ENCODE results near the gene CCNG2. TPM values are rescaled to one million over a fixed set of nuclear protein-coding genes. Genes with fewer than 3 reads are reported as not detected.
"Not testable (repeated sequence)": the region's sequence is repeated elsewhere in the genome, so short reads cannot be mapped to it uniquely, and the experiment has no call there.

Gene CCNG2, protein sequence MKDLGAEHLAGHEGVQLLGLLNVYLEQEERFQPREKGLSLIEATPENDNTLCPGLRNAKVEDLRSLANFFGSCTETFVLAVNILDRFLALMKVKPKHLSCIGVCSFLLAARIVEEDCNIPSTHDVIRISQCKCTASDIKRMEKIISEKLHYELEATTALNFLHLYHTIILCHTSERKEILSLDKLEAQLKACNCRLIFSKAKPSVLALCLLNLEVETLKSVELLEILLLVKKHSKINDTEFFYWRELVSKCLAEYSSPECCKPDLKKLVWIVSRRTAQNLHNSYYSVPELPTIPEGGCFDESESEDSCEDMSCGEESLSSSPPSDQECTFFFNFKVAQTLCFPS
- total RNA-seq: 10.5 TPM
- long read RNA-seq, full-length matches to known transcripts: 2 of 4 reads
- long read RNA-seq, partial matches to known transcripts: 1 of 4 reads
- long read RNA-seq, other reads (novel, unspliced or antisense): 1 of 4 reads

DNA sequence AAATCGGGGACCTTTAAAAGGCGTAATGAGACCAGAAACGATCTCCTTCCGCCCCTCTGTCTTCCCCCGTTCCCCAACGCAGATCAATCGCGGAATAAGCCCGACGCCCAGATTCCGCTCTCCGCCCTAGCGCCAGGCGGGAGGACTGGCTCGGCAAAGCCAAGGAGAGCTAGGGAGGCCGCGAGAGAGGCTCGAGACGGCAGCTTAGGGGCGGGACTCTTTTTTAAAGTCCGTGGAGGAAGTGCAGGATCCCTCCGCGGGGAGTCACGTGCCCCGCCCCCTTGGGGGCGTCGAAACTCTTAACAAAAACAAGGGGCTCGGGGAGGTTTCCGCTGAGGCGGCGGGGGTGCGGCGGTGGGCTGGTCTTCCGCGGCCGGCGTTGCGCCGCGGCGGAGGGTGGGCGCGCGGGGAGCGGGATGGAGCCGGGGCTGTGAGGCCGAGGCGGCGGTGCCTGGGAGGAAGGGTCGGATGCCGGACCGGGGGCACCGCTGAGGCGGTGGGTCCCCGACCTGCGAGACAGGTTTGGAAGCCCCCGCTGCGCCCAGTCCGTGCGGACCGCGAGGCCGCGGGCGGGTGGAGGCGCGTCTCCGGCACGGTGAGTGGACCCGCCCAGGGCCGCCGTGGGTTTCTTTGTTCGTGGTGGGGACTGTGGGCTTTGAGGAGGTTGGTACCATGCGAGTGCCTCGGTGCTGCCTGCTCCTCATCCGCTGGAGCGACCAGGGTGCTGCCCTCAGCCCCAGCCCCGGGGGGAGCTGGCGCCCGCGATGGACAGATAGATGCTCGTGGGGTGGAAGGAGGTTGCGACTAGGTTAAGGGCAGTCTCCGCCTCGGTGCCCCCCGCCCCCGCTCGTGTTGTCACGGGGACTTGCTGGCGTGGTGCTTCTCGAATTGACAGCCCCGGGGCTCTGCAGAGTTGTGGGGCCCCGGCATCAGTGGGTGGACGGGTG is at the start of gene CCNG2:
CCNG2 (plus strand) TSS at position 296 of the 947 bp plus-strand sequence. CDS start 1,326 bp downstream, outside the sequence.
- no peak for DNase-seq (ENCODE audit: low spot score)
- intact Hi-C loops (cut with DNase I): loop anchor here (1.0 to 5.0 kb wide), 3 partner anchors 60 to 210 kb away; partner anchors contain the start of gene SEPTIN11

DNA sequence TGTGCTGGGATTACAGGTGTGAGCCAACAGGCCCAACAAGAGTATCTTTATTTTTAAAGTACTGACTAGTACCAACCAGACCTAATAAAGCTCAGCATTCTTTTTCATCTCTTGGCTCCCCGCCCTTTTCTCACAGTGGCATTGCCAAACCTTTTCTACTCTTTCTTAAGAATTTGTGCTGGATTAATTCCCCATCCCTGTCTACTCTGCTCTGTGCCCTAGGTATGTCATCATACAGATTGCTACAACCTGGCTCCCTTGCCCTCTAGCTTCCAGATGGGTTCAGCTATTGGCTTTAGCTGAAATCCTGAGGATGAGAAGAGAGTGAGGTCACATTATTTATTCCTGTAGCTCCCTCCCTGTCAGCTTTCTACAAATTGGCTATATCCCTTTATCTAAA is 46.3 kb upstream of the CCNG2 start:
- DNase-seq (ENCODE audit: low spot score): no peak
- intact Hi-C loops (cut with DNase I): loop anchor here (10.0 kb wide), 1 partner anchor 364 kb away; no protein-coding TSS in a partner anchor

DNA sequence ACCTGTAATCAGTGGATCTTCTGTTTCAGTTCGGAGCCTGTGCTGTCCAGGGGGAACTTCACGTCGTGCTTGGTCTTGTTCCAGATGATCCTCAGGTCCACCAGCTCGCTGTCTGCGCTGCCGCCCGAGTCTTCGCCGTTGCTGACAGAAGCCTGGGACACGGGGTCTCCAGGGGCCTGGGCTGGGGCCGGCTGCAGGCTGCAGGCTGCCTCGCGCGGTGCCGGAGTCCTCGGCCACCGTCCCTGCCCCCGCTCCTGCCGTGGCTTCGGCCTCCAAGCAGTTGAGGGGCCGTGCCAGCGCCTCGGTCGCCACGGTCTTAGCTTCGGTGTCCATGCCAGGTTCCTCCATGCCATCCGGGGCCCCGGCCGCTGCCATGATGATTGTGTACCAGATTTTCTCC is 43.9 kb upstream of the CCNG2 start:
- intact Hi-C loops (cut with DNase I): loop anchor here (10.0 kb wide), 1 partner anchor 362 kb away; no protein-coding TSS in a partner anchor
- no peak for DNase-seq (ENCODE audit: low spot score)

DNA sequence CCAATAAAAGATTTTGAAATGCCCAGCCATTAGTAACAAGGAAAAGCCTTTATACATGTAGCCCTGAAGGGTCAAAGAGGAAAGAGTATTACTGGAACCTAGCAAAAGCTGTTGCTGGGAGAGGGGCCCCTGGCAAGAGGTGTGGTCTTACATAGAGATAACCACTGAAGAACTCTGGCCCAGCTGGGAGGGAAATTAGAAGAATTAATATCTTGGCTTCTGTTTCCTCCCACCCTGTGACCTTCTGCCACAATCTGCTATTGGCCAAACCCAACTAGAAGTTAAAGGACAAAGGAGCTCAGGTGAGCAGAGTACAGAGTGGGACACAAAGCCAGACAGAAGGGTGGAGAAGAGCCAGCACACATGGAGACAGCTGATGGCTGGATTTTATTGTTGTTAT is 39.3 kb upstream of the CCNG2 start:
- no peak for DNase-seq (ENCODE audit: low spot score)
- intact Hi-C loops (cut with DNase I): loop anchor here (10.0 kb wide), 1 partner anchor 357 kb away; no protein-coding TSS in a partner anchor

DNA sequence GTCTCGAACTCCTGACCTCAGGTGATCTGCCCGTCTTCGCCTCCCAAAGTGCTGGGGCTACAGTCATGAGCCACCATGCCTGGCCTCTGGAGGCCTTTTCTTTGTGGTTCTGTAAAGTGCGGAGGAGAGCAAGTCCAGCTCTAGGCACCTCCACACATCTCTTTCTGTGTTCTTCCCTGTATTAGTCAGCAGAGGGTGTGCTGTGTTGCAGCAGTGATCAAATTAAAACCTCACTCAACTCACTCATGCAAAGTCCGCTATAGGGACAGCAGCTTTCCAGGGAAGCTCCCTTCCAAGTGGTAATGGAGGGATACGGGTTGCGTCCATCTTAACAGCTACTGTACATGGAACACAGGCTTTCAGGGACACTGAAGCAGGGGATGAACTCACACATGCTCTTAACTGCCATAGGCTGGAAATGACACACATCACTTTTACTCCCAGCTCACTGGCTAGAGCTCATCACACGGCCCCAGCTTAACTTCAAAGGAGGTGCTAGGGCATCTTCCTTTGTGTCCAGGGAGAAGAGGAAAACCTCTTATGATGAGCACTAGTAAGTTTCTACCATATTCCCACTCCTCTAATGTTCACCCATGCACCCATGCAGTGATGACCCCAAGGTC is 36.0 kb upstream of the CCNG2 start:
- DNase-seq (ENCODE audit: low spot score): no peak
- intact Hi-C loops (cut with DNase I): no loop called here

DNA sequence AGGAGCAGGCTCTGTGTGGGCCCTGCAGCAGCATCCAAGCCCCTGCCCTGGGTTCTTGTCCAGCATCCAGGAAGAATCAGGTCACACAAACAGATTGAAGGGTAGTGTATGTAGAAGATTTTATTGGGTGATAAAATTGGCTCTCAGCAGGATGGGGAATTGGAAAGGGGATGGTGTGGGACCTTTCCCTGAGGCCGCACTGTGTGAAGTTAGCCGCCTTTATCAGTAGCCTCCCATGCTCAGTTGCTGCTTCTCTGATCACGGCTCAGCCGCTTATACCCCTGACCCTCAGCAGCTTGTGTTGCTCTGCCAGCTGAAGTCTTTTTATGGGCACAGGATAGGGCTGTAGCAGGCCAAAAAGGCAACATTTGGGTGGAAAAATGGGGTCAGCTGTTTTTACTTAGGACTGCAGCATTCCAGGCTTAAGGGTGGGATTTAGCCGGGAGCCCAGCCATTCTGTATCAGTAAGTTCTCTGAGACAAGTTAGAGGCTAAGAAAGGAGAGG is 35.2 kb upstream of the CCNG2 start:
- intact Hi-C loops (cut with DNase I): no loop called here
- DNase-seq (ENCODE audit: low spot score): no peak

DNA sequence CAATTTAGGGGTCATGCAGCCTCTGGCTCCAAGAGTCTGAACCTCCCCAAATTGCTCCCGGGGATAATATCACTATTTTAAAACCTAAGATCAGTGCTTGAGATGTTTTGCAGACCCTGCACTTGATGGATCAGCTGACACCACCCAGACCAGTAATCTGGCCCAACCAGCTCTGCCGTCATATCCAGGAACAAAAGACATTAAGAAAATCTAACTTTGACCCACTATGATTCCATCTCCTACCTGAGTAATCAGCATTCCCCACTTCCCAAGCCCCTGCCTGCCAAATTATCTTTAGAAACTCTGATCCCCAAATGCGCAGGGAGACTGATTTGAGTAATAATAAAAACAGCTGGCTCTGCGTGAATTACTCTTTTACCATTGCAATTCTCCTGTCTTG is 34.4 kb upstream of the CCNG2 start:
- no peak for DNase-seq (ENCODE audit: low spot score)
- intact Hi-C loops (cut with DNase I): no loop called here

DNA sequence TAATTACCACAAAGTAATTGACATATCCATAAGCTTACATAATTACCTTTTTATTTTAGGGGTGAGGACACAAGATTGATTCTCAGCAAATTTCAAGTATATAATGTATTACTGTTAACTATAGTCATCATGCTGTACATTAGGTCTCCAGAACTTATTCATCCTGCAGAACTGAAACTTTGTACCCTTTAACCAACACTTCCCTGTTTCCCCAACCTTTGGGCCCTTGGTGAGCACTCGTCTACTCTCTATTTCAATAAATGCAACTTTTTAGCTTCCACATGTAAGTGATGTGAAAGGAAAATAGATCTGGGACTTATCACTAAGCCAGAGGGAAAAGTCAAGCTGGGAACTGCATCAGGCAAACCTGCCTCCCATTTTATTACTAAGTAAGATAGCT is 33.6 kb upstream of the CCNG2 start:
- no peak for DNase-seq (ENCODE audit: low spot score)
- intact Hi-C loops (cut with DNase I): no loop called here

DNA sequence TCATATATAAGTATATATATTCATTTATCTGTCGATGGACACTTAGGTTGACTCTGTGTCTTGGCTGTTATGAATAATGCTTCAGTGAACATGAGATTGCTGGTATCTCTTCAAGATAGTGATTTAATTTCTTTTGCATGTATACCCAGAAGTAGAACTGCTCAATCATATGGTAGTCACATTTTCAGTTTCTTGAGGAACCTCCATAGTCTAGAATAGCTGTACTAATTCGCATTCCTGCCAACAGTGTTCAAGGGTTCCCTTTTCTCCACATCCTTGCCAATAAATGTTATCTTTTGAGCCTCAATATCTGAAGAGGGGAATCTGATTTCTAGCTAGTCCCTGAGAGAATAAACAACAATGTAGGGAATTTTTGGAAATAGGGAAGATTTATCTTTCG is 32.4 kb upstream of the CCNG2 start:
- intact Hi-C loops (cut with DNase I): no loop called here

DNA sequence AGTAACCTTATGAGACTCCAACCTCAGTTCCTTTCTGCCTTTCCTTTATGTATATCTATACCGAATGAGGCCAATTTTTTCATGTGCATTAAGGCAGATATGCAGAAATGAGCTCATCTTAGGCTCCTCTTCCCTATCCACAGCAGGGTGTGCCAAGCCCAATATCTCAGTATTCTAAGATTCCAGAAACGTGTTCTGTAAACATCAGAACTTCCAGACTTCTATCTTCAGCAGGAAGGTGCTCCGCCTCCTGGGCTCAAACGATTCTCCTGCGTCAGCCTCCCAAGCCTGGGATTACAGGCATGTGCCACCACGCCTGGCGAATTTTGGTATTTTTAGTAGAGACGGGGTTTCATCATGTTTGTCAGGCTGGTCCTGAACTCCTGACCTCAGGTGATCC is 31.0 kb upstream of the CCNG2 start:
- no peak for DNase-seq (ENCODE audit: low spot score)
- intact Hi-C loops (cut with DNase I): no loop called here

More for the DNA sequence above, 32.4 kb upstream of the CCNG2 start:
- DNase-seq (ENCODE audit: low spot score): no peak

DNA sequence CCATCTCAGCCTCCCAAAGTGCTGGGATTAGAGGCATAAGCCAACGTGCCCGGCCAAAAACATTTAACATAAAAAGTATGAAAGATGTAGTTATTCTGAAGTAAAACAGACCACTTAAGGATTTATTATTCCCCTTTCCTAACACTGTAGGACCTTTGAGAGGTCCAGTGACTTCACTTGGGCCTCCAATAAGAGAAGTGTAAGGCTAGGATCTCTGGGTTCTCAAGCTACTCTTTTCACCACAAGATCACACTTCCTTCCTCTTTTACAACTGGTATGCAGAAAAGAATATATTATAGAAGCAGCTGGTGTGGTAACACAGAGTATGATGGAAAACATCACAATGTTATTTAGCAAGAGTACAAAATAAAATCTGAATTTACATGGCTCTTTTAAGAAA is 30.2 kb upstream of the CCNG2 start:
- intact Hi-C loops (cut with DNase I): no loop called here
- DNase-seq (ENCODE audit: low spot score): no peak

DNA sequence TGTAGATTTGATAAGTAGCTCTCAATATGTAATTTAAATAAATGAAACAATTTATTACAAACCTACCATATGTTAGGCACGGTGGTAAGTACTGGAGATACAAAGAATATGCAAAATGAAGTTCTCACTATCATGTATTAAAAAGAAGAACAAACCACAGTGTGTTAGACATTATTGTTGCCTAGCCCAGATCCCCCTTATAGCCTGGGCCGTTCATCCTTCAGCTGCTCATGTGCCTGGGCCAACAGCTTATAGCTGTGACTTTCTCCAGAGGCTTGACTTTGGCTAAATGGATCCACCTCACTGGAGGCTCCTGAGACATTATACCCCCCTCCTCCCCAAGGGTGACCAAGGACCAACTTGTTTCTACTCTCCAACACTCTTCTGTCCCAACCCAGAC is 29.8 kb upstream of the CCNG2 start:
- intact Hi-C loops (cut with DNase I): no loop called here
- DNase-seq (ENCODE audit: low spot score): no peak

DNA sequence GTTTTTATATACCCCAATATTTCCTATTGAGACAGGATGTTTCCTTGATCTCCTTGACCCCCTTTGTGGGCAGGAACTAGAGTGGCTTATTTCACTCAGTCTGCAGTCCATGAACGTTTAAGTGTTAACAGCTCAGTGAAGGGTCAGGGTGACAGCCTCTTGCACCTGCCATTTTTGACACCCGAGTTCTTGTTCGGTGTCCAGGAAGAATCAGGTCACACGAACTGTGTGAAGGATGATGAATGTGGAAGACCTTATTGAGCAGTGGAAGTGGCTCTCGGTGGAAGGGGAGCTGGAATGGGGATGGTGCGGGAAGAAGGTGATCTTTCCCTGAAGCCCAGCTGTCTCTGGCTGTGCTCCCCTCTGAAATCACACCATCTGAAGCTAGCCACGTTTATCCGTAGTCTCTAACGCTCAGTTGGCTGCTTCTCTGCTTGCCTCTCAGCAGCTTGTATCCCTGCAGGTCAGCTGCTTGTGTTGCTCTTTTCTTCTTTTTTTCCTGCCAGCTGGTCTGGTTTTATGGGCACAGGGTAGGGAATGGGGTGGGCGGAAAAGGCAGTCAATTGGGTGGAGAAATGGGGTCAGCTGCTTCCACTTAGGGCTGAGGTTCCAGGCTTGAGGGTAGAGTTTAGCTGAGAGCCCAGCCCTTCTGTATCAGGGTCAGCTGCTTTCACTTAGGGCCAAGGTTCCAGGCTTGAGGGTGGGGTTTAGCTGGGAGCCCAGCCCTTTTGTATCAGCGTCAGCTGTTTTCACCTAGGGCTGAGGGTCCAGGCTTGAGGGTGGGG is 29.0 kb upstream of the CCNG2 start:
- DNase-seq (ENCODE audit: low spot score): no peak
- intact Hi-C loops (cut with DNase I): no loop called here

DNA sequence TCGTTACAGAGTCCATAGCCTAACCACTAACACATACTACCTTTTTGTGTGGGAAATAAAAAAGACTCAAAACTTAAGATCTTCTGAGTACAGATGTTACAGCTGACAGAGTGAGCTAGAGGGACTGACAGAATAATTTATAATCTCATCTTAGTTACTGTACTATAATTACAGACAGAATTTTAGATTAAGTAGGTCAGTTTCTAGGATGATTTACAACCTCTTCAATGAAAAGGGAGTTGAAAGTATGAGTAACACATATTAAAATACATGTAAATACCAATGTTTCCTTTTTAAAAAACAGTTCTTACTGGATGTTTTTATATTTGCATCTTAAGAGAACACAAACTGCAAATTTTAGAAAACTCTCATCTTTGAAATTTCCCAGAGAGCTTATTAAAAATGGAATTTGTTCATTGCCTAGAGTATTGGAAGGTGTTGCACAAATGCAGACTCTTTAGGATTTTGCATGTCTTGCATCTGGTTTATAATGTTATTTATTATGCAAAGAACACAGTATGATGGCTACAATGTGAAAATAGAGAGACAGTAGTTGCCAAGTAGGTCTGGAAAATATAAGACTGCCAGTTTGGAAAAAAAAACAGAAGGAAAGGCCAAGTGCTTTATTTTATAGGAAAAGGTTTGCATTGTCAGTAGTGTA is 24.2 kb upstream of the CCNG2 start:
- DNase-seq (ENCODE audit: low spot score): no peak

DNA sequence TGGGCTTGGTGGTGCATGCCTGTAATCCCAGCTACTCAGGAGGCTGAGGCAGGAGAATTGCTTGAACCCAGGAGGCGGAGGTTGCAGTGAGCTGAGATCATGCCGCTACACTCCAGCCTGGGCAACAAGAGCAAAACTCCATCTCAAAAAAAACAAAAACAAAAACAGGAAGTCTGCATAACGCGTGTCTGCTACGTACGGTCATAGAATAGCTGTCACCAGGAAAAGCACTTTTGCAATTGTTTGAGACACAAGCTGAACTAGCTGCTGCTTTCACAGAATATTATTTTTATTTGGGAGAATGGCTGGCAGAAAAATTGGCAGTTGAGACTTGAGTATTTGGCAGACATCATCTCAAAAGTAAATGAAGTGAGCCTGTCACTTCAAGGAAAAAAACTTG is 19.6 kb upstream of the CCNG2 start:
- intact Hi-C loops (cut with DNase I); DNase-seq (ENCODE audit: low spot score): not testable (repeated sequence)

More for the DNA sequence above, 24.2 kb upstream of the CCNG2 start:
- intact Hi-C loops (cut with DNase I): no loop called here

DNA sequence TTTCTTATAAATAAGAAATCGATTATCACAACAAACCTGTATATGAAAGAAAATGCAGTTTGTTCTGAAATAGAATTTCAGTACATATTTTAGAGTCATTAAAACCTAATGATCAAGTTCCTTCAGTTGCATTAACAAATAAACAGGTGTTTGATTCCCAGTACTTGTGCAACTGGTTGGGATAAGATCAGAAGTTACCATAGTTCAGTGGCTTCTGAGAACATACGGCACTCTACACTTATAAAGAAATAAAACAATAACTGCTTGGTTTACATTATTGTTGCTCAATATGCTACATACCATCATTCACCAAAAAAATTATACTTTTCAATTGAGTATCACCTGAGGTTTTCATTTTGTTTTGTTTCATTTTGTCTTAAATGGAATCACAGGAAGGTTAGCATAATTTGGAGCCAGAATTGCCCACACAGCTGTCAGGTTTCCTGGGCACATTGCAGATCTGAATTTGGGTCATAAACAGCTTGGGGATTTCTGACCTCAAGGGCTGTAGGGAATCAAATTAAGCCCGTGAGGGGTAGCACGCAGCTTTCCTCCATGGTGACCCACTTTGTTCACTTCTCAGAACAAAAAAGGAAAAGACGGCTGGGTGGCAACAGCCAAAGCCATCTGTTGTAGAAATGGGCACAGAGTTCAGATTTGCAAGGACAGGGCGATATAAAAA is 14.9 kb upstream of the CCNG2 start:
- no peak for DNase-seq (ENCODE audit: low spot score)
- intact Hi-C loops (cut with DNase I): no loop called here

DNA sequence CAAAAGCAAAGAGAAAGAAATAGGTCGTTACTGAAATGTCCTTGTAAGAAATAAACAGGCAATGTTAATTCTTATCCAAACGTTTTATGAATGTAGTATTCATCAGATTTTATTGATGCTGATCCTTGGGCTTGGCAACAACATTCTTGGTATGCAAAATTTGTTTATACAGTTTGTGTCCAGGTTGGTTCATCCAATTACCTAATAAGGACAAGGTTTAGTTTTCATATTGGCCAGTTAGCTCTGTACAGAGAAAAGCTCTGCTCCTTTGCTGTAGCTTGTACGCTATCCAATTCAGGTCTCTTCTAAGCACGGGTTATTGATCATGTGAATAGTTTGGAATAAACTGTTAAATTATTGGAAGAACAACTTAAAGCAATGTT is 14.4 kb upstream of the CCNG2 start:
- intact Hi-C loops (cut with DNase I): no loop called here
- no peak for DNase-seq (ENCODE audit: low spot score)

DNA sequence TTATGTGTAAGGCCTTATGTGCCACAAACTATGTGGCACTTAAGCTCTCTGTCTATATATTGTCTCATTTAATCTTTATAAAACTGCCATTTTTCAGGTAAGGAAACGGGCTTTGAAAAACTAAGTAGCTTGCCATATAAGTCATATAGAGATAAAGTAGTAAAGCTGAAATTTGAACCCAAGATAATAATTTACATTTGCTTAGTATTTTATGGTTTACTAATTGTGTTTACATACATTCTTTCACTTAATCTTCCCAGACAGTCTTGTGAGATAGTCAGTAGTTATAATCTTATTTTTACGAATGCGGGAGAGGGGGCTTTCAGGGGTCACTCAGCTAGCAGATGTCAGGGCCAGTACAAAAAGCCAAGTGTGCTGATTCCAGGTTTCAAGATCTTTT is 13.9 kb upstream of the CCNG2 start:
- DNase-seq (ENCODE audit: low spot score): no peak
- intact Hi-C loops (cut with DNase I): no loop called here
